SH-SY5Y (cell line): Measurements from ENCODE around the gene SOSTDC1.

Source experiments
- GATA2 ChIP-seq: IDR thresholded peaks from 2 replicates; pipeline ENCODE4 v1.6.1; 2011; ENCODE audit warnings: mild to moderate bottlenecking, low read depth, low read length
- GATA3 ChIP-seq: IDR thresholded peaks from 2 replicates; pipeline ENCODE4 v1.6.1; 2011; ENCODE audit warnings: low read depth, mild to moderate bottlenecking, low read length, moderate library complexity

DNA sequence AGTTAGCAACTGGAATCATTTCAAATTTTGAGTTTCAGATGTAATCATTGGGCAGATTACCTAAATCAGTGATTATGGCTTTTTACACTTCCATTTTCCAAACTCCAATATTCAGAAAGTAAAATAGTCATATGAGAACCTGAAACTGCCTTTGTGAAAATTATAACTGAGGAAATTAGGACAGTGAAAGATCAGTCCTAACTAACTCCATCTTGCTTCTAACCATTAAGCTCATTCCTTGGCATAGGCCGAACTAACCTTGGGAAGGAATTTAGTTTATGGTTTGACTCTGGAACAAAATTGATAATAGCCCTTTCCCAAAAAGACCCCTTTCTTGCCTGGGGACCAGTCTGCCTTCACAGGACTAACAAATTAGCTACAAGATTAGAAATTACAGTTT is 46.4 kb downstream of the SOSTDC1 start:
- TF ChIP-seq GATA2 = no peak
- no peak for TF ChIP-seq GATA3
